ENCODE data around the gene FBP2. TPM values are rescaled to one million over a fixed set of nuclear protein-coding genes. Genes with fewer than 3 reads are reported as not detected.

FBP2 gene
- total and polyA plus RNA-seq, 2 of the 8 experiments (the other 6 are each of a cell fraction or from before 2014, with no cell fraction given): not detected

- H3K4me3 ChIP-seq (ENCODE audit: extremely low read depth in 1 of 4, insufficient read depth in 2 of 4, low read depth in 3 of 4, low read length in 4 of 4): no peak overlapping the region
- no peaks in the 10 kb centered on the region for H3K23me2 ChIP-seq (ENCODE audit: low read depth, low read length)
- no peak overlapping the region for H2BK12ac ChIP-seq (ENCODE audit: low read depth, low read length)
- CTCF ChIA-PET (ENCODE audit: partially characterized antibody): interaction anchor here (1.2 to 7.1 kb wide), 4 partner anchors 10 to 49 kb away, joined by 3 to 54 read pairs (median 7); partner anchors contain the start of gene PCAT7
- no peaks in the 10 kb centered on the region; a peak in 1 of 7 replicates for H3K27me3 ChIP-seq (replicated peaks in 1 of 4; ENCODE audit: control insufficient read depth in 3 of 4, extremely low read depth in 1 of 4, insufficient read depth in 3 of 4, low read length in 3 of 4)
- no peaks in the 10 kb centered on the region for H3K79me1 ChIP-seq (ENCODE audit: low read depth, low read length)
- no peak overlapping the region for H3K27ac ChIP-seq (ENCODE audit: low read depth, low read length)
- H4K8ac ChIP-seq (ENCODE audit: extremely low read depth, insufficient read depth, low read length): no peak overlapping the region
- no peaks in the 10 kb centered on the region for H4K20me1 ChIP-seq (replicated peaks in 1 of 2; ENCODE audit: control insufficient read depth in 1 of 2, insufficient read depth in 2 of 2, low read length in 2 of 2)
- 88% methylated on average over 6 of the region's 6 CpGs; no CpG with 5 or more reads in 1 of the 2 experiments for whole genome bisulfite sequencing, 2 experiments (ENCODE audit: extremely low coverage in 1 of 2, insufficient coverage in 1 of 2, insufficient read length in 1 of 2, insufficient replicate concordance in 2 of 2, low coverage in 1 of 2, low lambda C conversion rate in 2 of 2, missing lambda C conversion rate in 1 of 2)
- DNase-seq (ENCODE audit: low read depth in 1 of 2, low spot score in 2 of 2) (no peak), FAIRE-seq (no peak)
- H2BK5ac ChIP-seq (ENCODE audit: low read depth, low read length): no peak overlapping the region
- no peak overlapping the region for H2BK20ac ChIP-seq (ENCODE audit: low read length)
- H3K14ac ChIP-seq (ENCODE audit: insufficient read length): no peak overlapping the region
- no peak overlapping the region for H3K18ac ChIP-seq (ENCODE audit: extremely low read depth, low read length)
- no peak overlapping the region for H2BK120ac ChIP-seq (replicated peaks; ENCODE audit: low read depth, low read length)
- H2AFZ ChIP-seq (ENCODE audit: low read length): no peak overlapping the region
- no peak overlapping the region for H4K5ac ChIP-seq (ENCODE audit: insufficient read length, low read depth, low read length)
- POLR2A ChIA-PET (ENCODE audit: partially characterized antibody): interaction anchor here (6.7 kb wide), 1 partner anchor 49 kb away, joined by 43 read pairs; the partner anchor contains the start of gene PCAT7
- H3K9ac ChIP-seq (replicated peaks in 1 of 4; ENCODE audit: extremely low read depth in 1 of 4, low read depth in 3 of 4, low read length in 3 of 4): no peak overlapping the region
- no peak overlapping the region for H3K4ac ChIP-seq (replicated peaks; ENCODE audit: insufficient read length, low read depth, low read length)
- H2BK15ac ChIP-seq (ENCODE audit: low read length): no peak overlapping the region
- H3K79me2 ChIP-seq (ENCODE audit: control insufficient read depth in 1 of 2, insufficient read depth in 2 of 2, low read length in 2 of 2): no peaks in the 10 kb centered on the region
- H4K91ac ChIP-seq (replicated peaks; ENCODE audit: insufficient read length, low read length): no peak overlapping the region
- H3K56ac ChIP-seq (replicated peaks; ENCODE audit: insufficient read length, low read depth, low read length): no peak overlapping the region
- H3K4me1 ChIP-seq (replicated peaks in 1 of 4; ENCODE audit: control insufficient read depth in 3 of 4, insufficient read depth in 4 of 4, low read length in 3 of 4): peaks cover 0 to 7% (median 6%) of the 10 kb centered on the region in 4 experiments; a peak in 6 of 7 replicates
- no peak overlapping the region for H3K23ac ChIP-seq (ENCODE audit: insufficient read length)
- no peak overlapping the region for H3K4me2 ChIP-seq (ENCODE audit: insufficient read depth in 1 of 2, low read depth in 2 of 2, low read length in 2 of 2)
- no peaks in the 10 kb centered on the region for H3K36me3 ChIP-seq (ENCODE audit: control insufficient read depth in 2 of 4, insufficient read depth in 4 of 4, low read length in 3 of 4)
- no peaks in the 10 kb centered on the region for H3K9me3 ChIP-seq (ENCODE audit: insufficient read depth in 2 of 2, low read depth in 1 of 2, low read length in 1 of 2)
- no peak overlapping the region for H2AK5ac ChIP-seq (ENCODE audit: low read depth, low read length)
- no peak for TF ChIP-seq POLR2A (IDR thresholded peaks at IDR 0.05; ENCODE audit: control extremely low read depth in 1 of 2, low read depth in 2 of 2, low read length in 2 of 2)
- TF ChIP-seq RBBP5 (IDR thresholded peaks at IDR 0.05; ENCODE audit: borderline replicate concordance, low read depth, low read length): no peak
- no peak for TF ChIP-seq HDAC2 (IDR thresholded peaks at IDR 0.05; ENCODE audit: borderline replicate concordance in 1 of 2, low read depth in 2 of 2, low read length in 2 of 2)
- TF ChIP-seq SAP30 (IDR thresholded peaks at IDR 0.05; ENCODE audit: insufficient read depth, insufficient replicate concordance, low read length): no peak
- TF ChIP-seq FOSL1 (IDR thresholded peaks at IDR 0.05; ENCODE audit: insufficient read depth, low read depth, low read length): no peak
Measured at GRCh38 chr9:94602666-94603065, 9.0 kb upstream of the FBP2 start.

Data from H1 (cell line).